GM10266 (cell line): ENCODE results near the gene ZNF235.
"Not testable (repeated sequence)": the region's sequence is repeated elsewhere in the genome, so short reads cannot be mapped to it uniquely, and the experiment has no call there.

Source experiments
- DNase-seq: peaks from one replicate; pipeline ENCODE4 v3.0.0; 2012; ENCODE audit errors: extremely low spot score
- TF ChIP-seq, protein P1 (sequence below): IDR thresholded peaks from 2 replicates; pipeline ENCODE4 v1.5.1; 2012; ENCODE audit warnings: mild to moderate bottlenecking, low read depth; ENCODE audit not compliant: control insufficient read depth, insufficient read depth; ENCODE audit errors: missing control alignments

ZNF235 gene

DNA sequence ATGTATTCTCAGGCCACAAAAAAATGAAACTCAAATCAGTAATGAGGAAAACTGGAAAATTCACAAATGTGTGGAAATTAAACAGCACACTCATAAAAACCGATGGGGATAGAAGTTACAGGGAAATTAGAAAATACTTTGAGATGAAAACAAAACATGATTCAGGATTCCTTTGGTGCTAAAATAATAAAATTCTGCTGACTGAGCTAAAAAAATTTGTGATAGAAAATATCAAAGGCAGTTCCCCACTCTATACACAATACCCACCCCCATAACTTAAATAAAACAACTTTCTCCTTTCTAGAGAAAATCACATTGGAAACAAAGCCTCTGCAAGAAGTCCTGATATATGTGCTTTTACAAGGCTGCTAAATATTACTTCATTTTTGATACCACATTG is 46.7 kb downstream of the ZNF235 start:
- DNase-seq: no peak
- TF ChIP-seq, protein P1, sequence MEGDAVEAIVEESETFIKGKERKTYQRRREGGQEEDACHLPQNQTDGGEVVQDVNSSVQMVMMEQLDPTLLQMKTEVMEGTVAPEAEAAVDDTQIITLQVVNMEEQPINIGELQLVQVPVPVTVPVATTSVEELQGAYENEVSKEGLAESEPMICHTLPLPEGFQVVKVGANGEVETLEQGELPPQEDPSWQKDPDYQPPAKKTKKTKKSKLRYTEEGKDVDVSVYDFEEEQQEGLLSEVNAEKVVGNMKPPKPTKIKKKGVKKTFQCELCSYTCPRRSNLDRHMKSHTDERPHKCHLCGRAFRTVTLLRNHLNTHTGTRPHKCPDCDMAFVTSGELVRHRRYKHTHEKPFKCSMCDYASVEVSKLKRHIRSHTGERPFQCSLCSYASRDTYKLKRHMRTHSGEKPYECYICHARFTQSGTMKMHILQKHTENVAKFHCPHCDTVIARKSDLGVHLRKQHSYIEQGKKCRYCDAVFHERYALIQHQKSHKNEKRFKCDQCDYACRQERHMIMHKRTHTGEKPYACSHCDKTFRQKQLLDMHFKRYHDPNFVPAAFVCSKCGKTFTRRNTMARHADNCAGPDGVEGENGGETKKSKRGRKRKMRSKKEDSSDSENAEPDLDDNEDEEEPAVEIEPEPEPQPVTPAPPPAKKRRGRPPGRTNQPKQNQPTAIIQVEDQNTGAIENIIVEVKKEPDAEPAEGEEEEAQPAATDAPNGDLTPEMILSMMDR: no peak

DNA sequence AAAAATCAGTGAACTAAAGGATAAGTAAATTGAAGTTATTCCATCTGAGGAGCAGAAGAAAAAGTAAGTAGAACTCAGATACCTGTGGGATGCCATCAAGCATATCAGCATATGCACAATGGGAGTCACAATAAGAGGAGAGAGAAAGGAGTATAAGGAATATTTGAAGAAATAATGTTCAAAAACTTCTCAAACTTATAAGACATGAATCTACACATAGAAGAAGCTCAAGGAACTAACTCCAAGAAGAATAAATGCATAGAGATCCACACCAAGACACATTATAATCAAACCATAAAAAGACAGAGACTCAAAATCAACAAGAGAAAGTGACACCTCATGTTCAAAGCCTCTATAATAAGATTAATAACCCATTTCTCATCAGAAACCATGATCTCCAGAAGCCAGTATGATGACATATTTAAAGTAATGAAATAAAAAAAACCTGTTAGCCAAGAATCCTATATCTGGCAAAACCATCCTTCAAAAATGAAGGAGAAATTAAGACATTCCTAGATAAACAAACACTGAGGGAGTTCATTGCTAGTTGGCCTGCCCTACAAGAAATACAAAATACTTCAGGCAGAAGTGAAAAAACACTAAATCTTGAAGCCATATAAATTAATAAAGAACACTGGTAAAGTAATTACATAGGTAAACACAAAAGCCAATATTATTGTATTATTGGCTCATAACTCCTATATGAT is 49.0 kb downstream of the ZNF235 start:
- TF ChIP-seq, protein P1: no peak
- no peak for DNase-seq

DNA sequence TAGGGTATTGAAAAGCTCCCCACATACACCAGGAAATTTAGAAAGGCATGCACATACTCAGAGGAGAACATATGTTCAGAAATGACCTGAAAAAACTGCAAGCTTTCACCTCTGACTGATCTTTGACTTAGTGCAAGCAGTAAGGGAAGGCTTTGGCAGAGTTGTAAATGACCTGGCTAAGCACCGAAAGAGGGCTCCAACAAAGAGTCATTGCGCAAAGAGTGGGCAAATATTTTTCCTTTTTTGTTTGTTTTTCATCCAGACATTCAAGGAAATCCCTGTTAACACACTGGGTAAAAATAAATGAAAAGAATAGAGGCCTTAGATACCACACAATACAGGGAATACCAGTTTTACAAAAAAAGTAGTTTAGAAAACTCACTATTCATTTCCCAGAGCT is 50.3 kb downstream of the ZNF235 start:
- TF ChIP-seq, protein P1: no peak
- DNase-seq: no peak

DNA sequence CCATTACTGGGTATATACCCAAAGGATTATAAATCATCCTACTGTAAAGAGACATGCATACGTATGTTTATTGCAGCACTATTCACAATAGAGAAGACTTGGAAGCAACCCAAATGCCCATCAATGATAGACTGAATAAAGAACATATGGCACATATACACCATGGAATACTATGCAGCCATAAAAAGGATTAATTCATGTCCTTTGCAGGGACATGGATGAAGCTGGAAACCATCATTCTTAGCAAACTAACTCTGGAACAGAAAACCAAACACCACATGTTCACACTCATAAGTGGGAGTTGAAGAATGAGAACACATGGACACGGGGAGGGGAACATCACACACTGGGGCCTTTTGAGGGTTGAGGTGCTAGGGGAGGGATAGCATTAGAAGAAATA is 51.4 kb downstream of the ZNF235 start:
- not testable (repeated sequence) for DNase-seq

DNA sequence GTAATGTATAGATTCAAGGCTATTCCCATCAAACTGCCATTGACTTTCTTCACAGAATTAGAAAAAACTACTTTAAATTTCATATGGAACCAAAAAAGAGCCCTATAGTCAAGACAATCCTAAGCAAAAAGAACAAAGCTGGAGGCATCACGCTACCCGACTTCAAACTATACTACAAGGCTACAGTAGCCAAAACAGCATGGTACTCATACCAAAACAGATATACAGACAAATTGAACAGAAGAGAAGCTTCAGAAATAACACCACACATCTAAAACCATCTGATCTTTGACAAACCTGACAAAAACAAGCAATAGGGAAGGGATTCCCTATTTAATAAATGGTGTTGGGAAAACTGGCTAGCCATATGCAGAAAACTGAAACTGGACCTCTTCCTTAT is 52.5 kb downstream of the ZNF235 start:
- DNase-seq: not testable (repeated sequence)

DNA sequence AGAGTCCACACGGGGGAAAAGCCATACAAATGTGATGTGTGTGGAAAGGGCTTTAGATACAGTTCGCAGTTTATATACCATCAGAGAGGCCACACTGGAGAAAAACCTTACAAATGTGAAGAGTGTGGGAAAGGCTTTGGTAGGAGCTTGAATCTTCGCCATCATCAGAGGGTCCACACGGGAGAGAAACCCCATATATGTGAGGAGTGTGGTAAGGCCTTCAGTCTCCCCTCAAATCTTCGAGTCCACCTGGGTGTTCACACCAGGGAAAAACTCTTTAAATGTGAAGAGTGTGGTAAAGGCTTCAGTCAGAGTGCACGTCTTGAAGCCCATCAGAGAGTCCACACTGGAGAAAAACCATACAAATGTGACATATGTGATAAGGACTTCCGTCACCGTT is 68.4 kb downstream of the ZNF235 start:
- TF ChIP-seq, protein P1: no peak
- no peak for DNase-seq
